T-helper 1 cell (primary cell): ENCODE results near the gene GRK4.
"Not testable (repeated sequence)": the region's sequence is repeated elsewhere in the genome, so short reads cannot be mapped to it uniquely, and the experiment has no call there.

Experiments used
- DNase-seq, 5 donors: peaks; one replicate each; pipeline ENCODE4 v3.0.0-alpha.2; 2012 to 2020
- total RNA-seq, 4 donors: gene quantifications; one replicate each; lab custom pipeline; 2026; lab: John Stamatoyannopoulos, UW

Gene GRK4
- 1.6 to 2.9 (median 2.5) reads per million in 4 donors for total RNA-seq

- DNase-seq, result peak; percentile 96 to 99 (median 97)
Observed at GRCh38 chr4:2963175-2963965, at the start of gene GRK4, which contains the start of gene NOP14. Gene GRK4 (plus strand): TSS chr4:2963571. CDS start chr4:2964071, 500 bp downstream. Gene NOP14 (minus strand): TSS chr4:2963406. CDS start chr4:2963319, 87 bp downstream.

GRCh38 chr4:2914256-2915126 lies 48.9 kb upstream of the GRK4 start:
- DNase-seq, result no peak

GRCh38 chr4:2915789-2916188 lies 47.6 kb upstream of the GRK4 start:
- DNase-seq, result no peak

GRCh38 chr4:2916696-2917095 lies 46.7 kb upstream of the GRK4 start:
- DNase-seq, result not testable (repeated sequence)

- not testable (repeated sequence) for DNase-seq
Observed at GRCh38 chr4:2918300-2918699, 45.1 kb upstream of the GRK4 start.

- not testable (repeated sequence) for DNase-seq
Observed at GRCh38 chr4:2918714-2919113, 44.7 kb upstream of the GRK4 start.

GRCh38 chr4:2922453-2923101 lies 40.8 kb upstream of the GRK4 start:
- DNase-seq, result peak in 1 of 5 donors; percentile 37

GRCh38 chr4:2923141-2923551 lies 40.2 kb upstream of the GRK4 start:
- DNase-seq, result no peak

- DNase-seq, result no peak
Observed at GRCh38 chr4:2923668-2924173, 39.6 kb upstream of the GRK4 start.

- DNase-seq, result no peak
Observed at GRCh38 chr4:2924286-2924685, 39.1 kb upstream of the GRK4 start.

- no peak for DNase-seq
Observed at GRCh38 chr4:2924765-2925301, 38.5 kb upstream of the GRK4 start.

GRCh38 chr4:2925496-2925895 lies 37.9 kb upstream of the GRK4 start:
- DNase-seq, result no peak

- DNase-seq, result no peak
Observed at GRCh38 chr4:2925931-2926860, 37.2 kb upstream of the GRK4 start.

GRCh38 chr4:2927016-2927695 lies 36.2 kb upstream of the GRK4 start:
- DNase-seq, result no peak

GRCh38 chr4:2927696-2928075 lies 35.7 kb upstream of the GRK4 start:
- DNase-seq, result no peak

- no peak for DNase-seq
Observed at GRCh38 chr4:2928242-2929176, 34.9 kb upstream of the GRK4 start.

- no peak for DNase-seq
Observed at GRCh38 chr4:2929469-2929868, 33.9 kb upstream of the GRK4 start.

GRCh38 chr4:2930135-2930757 lies 33.1 kb upstream of the GRK4 start:
- no peak for DNase-seq
